ENCODE data around the gene NACC1. TPM values are rescaled to one million over a fixed set of nuclear protein-coding genes. Genes with fewer than 3 reads are reported as not detected.

The NACC1 gene
- total and polyA plus RNA-seq, 2 of the 13 experiments (the other 11 are each of a cell fraction or from before 2014, with no cell fraction given), result 31.8 to 42.3 TPM

DNA sequence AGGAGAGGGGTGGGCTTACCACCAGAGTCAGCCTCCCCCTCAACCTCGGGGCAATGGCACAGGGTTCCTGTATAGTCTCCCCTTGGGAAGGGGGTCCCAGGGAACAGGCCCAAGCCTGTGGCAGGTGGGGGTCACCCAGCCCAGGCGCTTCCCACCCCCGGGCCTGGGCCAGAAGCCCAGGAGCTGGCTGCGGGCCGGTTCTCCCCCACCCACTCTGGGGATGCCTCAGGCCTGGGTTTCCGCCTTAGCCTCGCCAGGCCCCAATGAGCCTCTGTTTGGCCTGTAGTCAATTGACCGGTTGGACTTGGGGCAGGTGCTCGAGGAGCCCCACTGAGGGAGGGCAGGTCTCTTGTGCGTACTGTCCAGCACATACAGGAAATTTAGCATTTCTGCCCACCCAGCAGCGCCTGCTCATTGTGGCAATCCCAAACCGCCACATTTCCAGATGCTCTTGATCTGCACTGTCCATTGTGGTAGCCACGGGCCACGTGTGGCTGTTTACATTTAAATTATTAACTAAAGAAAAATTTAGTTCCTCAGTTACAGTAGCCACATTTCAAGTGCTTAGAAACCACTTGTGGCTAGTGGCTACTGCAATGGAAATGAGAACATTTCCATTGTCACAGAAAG lies 25.3 kb upstream of the NACC1 start:
- ATAC-seq, result no peak
- Histone ChIP-seq H3K36me3 (replicated peaks in 1 of 2; ENCODE audit: control insufficient read depth in 1 of 2, insufficient read depth in 2 of 2, low read length in 2 of 2) (peaks cover 0 to 2% of the 10 kb centered on the region in 2 experiments; a peak in 2 of 5 replicates), H3K4me2 (ENCODE audit: low read depth, low read length) (no peak overlapping the region), H3K79me2 (ENCODE audit: insufficient read depth, low read length) (no peaks in the 10 kb centered on the region), H2AFZ (ENCODE audit: low read length) (no peak overlapping the region), H3K9me3 (ENCODE audit: low read length) (no peaks in the 10 kb centered on the region), H4K20me1 (ENCODE audit: insufficient read depth, low read length) (no peaks in the 10 kb centered on the region; the same call in 1 of the 2 replicates), H3K4me1 (ENCODE audit: insufficient read depth, low read length) (peaks cover 50% of the 10 kb centered on the region), H3K4me3 (replicated peaks in 1 of 3; ENCODE audit: insufficient read depth in 1 of 3, low read depth in 2 of 3, low read length in 3 of 3) (no peak overlapping the region), H3K27ac (ENCODE audit: extremely low read length, insufficient read depth, low read length) (no peak overlapping the region), H3K27me3 (ENCODE audit: control insufficient read depth in 1 of 2, insufficient read depth in 2 of 2, low read length in 2 of 2) (no peaks in the 10 kb centered on the region), H3K9ac (ENCODE audit: insufficient read depth, low read depth, low read length) (no peak overlapping the region)
- WGBS (ENCODE audit: low lambda C conversion rate), result 54% methylated on average over 8 of the region's 14 CpGs
- in situ Hi-C loops (cut with HindIII; ENCODE audit: extremely low pct_ligation_motif_present, low pct_unique_long_range_greater_than_20kb), result loop anchor here (5.0 kb wide), 2 partner anchors 60 to 115 kb away; no protein-coding TSS in a partner anchor
- peak; percentile 13 for DNase-seq (ENCODE audit: low spot score)
- intact Hi-C loops (cut with micrococcal nuclease; ENCODE audit: unreplicated experiment), result loop anchor here (1.0 kb wide), 1 partner anchor 114 kb away; no protein-coding TSS in a partner anchor
- POLR2A ChIA-PET, result interaction anchor here (1.5 to 1.7 kb wide), 2 partner anchors 32 to 38 kb away, joined by 4 to 6 read pairs; no protein-coding TSS in a partner anchor
- BruUV-seq (replicated peaks), result no TSS peak
- FAIRE-seq, result no peak
- CTCF ChIA-PET (ENCODE audit: low intra/inter-chr PET ratio, low total read pairs), result interaction anchor here (1.7 to 2.6 kb wide), 3 partner anchors 109 to 127 kb away, joined by 11 to 44 read pairs (median 18); no protein-coding TSS in a partner anchor
- no peak for TF ChIP-seq STAG1 (CRISPR knock-in tag; IDR thresholded peaks at IDR 0.05)
- TF ChIP-seq, protein P1, sequence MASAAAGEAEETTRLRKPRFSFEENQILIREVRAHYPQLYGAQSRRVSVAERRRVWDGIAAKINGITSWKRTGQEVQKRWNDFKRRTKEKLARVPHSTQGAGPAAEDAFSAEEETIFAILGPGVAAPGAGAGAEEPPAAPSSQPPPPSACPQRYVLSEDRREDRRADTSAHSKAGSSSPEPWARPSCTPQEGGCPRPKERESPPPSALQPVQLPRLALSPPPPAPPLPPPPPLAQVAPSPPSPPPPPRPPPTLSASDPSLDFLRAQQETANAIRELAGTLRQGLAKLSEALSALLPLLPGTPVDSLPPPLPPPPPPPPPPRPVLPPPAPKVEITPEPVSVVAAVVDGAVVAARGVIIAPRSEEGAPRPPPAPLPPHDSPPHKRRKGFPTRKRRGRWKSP (CRISPR knock-in tag; IDR thresholded peaks at IDR 0.05), result no peak
- peak; percentile 28; the same call in 1 of the 2 replicates for TF ChIP-seq SOX5 (CRISPR knock-in tag; IDR thresholded peaks at IDR 0.05; ENCODE audit: borderline replicate concordance)
- TF ChIP-seq ZNF136 (CRISPR knock-in tag; IDR thresholded peaks at IDR 0.05; ENCODE audit: low read depth), result no peak
- TF ChIP-seq ZNF672 (CRISPR knock-in tag; IDR thresholded peaks at IDR 0.05), result no peak
- no peak for TF ChIP-seq THAP11 (CRISPR knock-in tag; IDR thresholded peaks at IDR 0.05)
- no peak for TF ChIP-seq ZNF331 (CRISPR knock-in tag; IDR thresholded peaks at IDR 0.05)
- TF ChIP-seq, protein P2, sequence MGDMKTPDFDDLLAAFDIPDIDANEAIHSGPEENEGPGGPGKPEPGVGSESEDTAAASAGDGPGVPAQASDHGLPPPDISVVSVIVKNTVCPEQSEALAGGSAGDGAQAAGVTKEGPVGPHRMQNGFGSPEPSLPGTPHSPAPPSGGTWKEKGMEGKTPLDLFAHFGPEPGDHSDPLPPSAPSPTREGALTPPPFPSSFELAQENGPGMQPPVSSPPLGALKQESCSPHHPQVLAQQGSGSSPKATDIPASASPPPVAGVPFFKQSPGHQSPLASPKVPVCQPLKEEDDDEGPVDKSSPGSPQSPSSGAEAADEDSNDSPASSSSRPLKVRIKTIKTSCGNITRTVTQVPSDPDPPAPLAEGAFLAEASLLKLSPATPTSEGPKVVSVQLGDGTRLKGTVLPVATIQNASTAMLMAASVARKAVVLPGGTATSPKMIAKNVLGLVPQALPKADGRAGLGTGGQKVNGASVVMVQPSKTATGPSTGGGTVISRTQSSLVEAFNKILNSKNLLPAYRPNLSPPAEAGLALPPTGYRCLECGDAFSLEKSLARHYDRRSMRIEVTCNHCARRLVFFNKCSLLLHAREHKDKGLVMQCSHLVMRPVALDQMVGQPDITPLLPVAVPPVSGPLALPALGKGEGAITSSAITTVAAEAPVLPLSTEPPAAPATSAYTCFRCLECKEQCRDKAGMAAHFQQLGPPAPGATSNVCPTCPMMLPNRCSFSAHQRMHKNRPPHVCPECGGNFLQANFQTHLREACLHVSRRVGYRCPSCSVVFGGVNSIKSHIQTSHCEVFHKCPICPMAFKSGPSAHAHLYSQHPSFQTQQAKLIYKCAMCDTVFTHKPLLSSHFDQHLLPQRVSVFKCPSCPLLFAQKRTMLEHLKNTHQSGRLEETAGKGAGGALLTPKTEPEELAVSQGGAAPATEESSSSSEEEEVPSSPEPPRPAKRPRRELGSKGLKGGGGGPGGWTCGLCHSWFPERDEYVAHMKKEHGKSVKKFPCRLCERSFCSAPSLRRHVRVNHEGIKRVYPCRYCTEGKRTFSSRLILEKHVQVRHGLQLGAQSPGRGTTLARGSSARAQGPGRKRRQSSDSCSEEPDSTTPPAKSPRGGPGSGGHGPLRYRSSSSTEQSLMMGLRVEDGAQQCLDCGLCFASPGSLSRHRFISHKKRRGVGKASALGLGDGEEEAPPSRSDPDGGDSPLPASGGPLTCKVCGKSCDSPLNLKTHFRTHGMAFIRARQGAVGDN (CRISPR knock-in tag; IDR thresholded peaks at IDR 0.05), result peak; percentile 10; the same call in 1 of the 2 replicates
- no peak for TF ChIP-seq SP4 (CRISPR knock-in tag; IDR thresholded peaks at IDR 0.05)
- 0 out of 2 replicates have a peak, but pooled peaks have one; percentile 21 for TF ChIP-seq ZFX (CRISPR knock-in tag; IDR thresholded peaks at IDR 0.05; ENCODE audit: low read depth)
- TF ChIP-seq, protein P3, sequence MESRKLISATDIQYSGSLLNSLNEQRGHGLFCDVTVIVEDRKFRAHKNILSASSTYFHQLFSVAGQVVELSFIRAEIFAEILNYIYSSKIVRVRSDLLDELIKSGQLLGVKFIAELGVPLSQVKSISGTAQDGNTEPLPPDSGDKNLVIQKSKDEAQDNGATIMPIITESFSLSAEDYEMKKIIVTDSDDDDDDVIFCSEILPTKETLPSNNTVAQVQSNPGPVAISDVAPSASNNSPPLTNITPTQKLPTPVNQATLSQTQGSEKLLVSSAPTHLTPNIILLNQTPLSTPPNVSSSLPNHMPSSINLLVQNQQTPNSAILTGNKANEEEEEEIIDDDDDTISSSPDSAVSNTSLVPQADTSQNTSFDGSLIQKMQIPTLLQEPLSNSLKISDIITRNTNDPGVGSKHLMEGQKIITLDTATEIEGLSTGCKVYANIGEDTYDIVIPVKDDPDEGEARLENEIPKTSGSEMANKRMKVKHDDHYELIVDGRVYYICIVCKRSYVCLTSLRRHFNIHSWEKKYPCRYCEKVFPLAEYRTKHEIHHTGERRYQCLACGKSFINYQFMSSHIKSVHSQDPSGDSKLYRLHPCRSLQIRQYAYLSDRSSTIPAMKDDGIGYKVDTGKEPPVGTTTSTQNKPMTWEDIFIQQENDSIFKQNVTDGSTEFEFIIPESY (CRISPR knock-in tag; IDR thresholded peaks at IDR 0.05), result peak; percentile 95
- TF ChIP-seq SMAD9 (CRISPR knock-in tag; IDR thresholded peaks at IDR 0.05), result no peak
- no peak for TF ChIP-seq ZBTB20 (CRISPR knock-in tag; IDR thresholded peaks at IDR 0.05; ENCODE audit: borderline replicate concordance, low read depth)
- no peak for TF ChIP-seq ZNF569 (CRISPR knock-in tag; IDR thresholded peaks at IDR 0.05; ENCODE audit: borderline replicate concordance)
- TF ChIP-seq AKAP8 (CRISPR knock-in tag; IDR thresholded peaks at IDR 0.05), result no peak
- peak; percentile 41 for TF ChIP-seq AGO2 (optimal IDR thresholded peaks at IDR 0.05; ENCODE audit: low read depth, low read length)
- TF ChIP-seq, protein P4, sequence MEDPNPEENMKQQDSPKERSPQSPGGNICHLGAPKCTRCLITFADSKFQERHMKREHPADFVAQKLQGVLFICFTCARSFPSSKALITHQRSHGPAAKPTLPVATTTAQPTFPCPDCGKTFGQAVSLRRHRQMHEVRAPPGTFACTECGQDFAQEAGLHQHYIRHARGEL (CRISPR knock-in tag; IDR thresholded peaks at IDR 0.05), result no peak

Measured in HepG2 (cell line).